HG02973 (cell line): Measurements from ENCODE around the gene DRC7.
A peak's percentile ranks its signal among the peaks of the same experiment; 100 is the strongest.

Source experiments
- ATAC-seq: cut with Tn5 transposase; IDR thresholded peaks from one replicate; pipeline ENCODE4 v1.9.1; 2021; ENCODE audit warnings: moderate library complexity; ENCODE audit not compliant: unreplicated experiment

Gene DRC7

GRCh38 chr16:57749856-57750452 is 55.3 kb downstream of the DRC7 start:
- ATAC-seq, result no peak

DNA sequence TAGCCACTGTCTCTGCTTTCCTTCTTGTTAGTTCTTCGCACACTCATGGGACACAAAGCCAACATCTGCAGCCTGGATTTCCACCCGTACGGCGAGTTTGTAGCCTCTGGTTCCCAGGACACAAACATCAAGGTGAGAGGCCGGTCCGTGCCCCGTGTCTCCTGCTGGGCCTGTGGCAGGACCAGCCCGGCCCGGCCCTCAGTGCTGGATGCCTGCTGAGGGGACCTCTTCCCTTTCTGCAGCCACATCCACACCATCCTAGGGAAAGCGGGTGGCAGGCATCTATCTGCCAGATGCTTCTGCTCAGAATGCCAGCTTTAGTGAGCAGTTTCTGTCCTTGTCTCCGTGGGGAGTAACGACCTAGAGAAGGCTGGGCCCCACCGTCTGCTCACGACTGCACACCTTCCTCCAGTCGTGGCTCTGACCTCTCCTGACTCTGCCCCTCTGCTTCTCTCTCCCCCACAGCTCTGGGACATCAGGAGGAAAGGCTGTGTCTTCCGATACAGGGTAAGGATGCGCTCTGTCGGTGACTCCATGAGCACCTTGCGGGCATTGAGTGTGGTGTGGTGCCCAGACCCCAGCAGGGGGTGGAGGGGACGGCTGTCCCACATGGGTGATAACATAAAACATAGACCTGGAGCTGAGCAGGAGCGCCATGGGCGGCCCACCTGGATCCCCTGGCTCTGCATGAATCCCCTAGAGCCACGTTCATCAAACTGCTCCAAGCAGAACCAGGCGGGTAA is 56.4 kb downstream of the DRC7 start:
- ATAC-seq, result no peak

- ATAC-seq, result no peak
These were observed 57.1 kb downstream of the DRC7 start for GRCh38 chr16:57751539-57752202.

GRCh38 chr16:57752203-57752580 is 57.6 kb downstream of the DRC7 start:
- ATAC-seq, result no peak

- ATAC-seq, result no peak
These were observed 58.2 kb downstream of the DRC7 start for GRCh38 chr16:57752581-57753447.

DNA sequence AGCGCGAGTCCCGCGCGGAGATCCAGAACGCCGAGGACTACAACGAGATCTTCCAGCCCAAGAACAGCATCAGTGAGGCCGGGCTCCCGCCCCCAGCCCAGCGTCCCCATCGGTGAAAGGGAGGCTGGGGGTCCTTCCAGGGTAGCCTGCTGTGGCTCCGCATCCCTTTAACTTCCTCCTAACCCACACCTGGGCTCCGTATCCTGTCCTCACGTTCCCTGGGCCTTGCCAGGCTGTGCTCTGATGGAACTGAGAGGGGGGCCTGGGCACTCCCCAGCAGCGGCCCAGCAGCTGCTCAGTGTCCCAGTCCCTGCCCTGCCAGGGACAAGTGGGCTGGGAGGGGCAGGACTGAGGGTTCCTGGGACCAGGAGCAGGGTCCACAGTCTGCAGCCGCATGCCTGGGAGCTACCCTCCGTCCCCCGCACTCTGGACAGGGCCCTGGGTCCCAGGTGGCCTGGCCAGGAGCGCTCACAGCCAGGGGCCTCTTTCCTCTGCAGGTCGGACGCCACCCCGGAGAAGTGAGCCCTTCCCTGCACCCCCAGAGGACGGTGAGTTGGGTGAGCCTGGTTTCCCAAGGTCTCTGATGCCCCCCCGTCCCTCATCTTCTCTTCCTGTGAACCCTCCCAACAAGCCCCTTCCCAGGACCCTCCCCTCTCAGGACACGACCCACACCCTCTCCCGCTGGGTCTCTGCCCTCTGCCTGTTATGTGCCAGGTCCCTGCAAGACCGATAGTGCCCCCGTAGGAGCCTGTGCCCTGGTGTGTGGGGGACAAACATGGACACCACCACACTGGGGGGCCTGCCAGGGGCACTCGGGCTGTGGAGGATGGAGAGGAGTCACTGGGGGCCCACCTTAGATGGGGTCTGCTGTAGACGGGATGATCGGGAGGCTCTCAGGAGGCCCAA is 59.1 kb downstream of the DRC7 start:
- ATAC-seq, result no peak

DNA sequence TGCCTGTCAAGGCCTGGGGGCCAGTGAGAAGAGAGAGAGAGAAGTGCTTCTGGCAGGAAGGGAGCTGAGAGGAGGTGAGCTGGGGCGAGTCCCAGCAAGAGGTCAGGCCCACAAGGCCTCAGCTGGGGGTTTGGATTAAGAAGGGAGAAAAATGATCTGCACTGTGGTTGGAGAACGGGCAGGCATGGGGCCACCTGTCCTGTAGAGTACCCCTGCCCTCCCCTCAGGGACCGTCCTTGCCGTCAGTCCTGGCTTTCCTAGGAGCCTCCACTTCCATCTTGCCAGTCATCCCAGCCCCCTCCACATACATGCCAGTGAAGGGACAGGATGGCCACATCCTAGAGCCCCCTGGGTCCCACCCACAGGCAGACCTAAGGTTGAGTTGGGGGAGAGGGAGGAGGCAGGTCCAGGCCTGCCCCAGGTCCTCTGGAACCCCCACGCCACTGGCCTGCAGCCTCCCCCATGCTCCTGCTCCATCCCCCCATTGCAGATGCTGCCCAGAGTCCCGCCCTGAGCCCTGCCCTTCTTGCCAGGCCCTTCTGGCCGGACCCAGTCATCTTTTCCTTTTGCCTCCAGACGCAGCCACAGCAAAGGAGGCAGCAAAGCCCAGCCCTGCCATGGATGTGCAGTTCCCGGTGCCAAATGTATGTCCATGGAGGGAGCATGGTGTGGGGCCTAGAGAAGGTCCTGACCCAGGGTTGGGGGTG is 59.9 kb downstream of the DRC7 start:
- ATAC-seq, result no peak

DNA sequence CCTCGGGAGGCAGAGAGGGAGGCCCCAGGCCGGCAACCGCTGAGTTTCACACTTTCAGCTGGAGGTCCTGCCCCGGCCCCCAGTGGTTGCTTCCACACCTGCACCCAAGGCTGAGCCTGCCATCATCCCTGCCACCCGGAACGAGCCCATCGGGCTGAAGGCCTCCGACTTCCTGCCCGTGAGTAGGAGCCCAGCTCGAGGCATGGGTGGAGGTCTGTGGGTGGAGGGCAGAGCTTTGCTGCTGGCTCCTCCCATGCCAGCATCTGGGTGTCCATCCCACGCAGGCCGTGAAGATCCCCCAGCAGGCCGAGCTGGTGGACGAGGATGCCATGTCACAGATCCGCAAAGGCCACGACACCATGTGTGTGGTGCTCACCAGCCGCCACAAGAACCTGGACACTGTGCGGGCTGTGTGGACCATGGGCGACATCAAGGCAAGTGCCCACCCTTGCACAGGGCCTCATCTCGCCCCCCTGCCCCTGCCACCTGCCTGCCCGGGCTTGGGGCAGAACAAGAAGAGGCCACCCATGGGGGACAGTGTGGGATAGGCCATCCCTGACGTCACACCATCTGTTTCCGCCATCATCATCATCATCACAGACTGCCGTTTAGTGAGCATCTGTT is 60.6 kb downstream of the DRC7 start:
- ATAC-seq, result no peak

DNA sequence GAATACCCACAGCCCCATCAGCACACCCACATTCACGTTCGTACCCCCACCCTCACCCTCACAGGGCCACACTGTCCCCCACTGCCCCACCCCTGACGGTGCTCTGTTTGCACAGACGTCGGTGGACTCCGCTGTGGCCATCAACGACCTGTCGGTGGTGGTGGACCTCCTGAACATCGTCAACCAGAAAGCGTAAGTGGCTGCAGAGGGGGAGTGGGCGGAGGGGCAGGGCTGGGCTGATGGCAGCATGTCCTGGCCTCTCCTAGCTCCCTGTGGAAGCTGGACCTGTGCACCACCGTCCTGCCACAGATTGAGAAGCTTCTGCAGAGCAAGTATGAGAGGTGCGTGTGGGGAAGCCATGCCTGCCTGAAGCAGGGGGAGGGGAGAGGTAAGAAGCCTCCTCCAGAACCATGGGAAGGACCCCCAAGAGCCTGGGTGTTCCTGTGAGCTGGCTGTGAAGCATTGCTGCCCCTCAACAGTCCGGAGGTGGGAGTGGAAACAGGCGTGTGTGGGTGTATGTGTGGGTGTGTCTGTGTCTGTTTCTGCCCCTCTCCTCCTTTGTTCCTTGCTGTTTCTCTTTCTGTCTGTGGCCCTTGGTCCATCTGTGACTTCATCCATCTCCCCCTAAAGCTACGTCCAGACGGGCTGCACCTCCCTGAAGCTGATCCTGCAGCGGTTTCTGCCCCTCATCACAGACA is 61.3 kb downstream of the DRC7 start:
- no peak for ATAC-seq

GRCh38 chr16:57756424-57757325 is 62.1 kb downstream of the DRC7 start:
- ATAC-seq, result no peak

- peak; percentile 68 for ATAC-seq
These were observed 62.8 kb downstream of the DRC7 start for GRCh38 chr16:57757326-57757786.

GRCh38 chr16:57757883-57758282 is 63.3 kb downstream of the DRC7 start:
- ATAC-seq, result no peak

DNA sequence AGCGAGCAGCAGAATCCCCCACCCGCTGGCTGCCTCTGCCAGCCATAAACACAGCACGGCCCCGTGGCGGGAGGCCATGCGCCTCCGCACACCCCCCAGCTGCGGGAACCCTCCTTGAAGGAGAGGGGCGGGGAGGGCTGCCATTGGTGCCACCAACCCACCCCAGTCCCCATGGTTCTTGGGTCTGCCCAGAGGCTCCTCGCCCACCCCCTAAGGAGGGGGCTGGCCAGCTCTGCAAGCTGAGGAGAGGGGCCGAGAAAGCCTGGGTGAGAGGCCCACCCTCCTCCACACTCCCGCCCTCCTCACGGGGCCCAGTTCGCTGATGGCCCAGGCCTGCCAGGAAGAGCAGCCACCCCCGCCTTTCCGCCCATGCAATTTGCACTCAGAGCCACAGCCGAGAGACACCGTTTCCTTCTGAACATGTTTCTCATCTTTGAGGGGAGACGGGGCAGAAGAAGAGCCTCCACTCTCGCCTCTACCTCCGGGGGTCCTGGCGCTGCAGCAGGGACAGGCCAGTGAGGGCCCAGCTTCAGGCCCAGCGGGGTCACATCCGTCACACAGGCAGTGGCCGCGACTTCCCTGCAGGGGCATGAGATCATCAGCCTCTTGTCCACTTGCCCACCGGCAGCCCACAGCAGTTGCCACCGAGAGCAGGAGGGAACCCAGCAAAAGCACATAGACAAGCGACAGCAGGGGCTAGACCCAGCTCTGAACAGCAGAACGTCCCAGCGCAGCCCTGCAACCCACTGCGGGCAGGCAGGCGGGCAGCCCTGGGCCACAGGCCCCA is 63.9 kb downstream of the DRC7 start:
- ATAC-seq, result no peak

DNA sequence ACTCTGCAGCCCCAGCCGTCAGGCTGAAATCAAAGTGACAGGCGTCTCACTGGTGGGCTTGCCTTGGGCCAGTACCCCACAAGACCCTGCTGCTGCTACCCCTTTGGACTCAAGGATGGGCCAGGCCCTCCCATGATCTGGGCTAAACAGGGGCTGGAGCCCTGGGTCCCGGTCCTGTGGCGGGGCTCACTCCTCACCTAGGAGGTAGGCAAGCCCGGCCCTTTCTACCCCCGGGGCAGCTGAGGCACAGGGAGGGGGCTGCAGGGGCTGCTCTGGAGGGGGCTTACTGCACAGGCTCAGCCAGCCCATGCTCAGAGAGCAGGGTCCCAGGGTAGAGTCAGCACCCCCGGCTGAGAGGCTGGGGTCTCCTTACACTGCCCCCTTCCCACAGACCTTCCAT is 64.5 kb downstream of the DRC7 start:
- ATAC-seq, result no peak

GRCh38 chr16:57759541-57760356 is 65.1 kb downstream of the DRC7 start:
- ATAC-seq, result no peak
